Activated CD8-positive, alpha-beta memory T cell treated with anti-CD3 and anti-CD28 coated beads, Interleukin-2, amount 50 U/mL, for 24 hours (primary cell): ENCODE results near the gene PID1.

ENCODE experiments used
- DNase-seq: peaks from one replicate; pipeline ENCODE4 v3.0.0-alpha.2; 2020; ENCODE audit errors: extremely low read depth

The PID1 gene

GRCh38 chr2:229022652-229023051 is 248.4 kb downstream of the PID1 start:
- DNase-seq = no peak

GRCh38 chr2:229022071-229022470 is 249.0 kb downstream of the PID1 start:
- no peak for DNase-seq

- DNase-seq = no peak
Measured at GRCh38 chr2:229009816-229010215, 261.3 kb downstream of the PID1 start.

GRCh38 chr2:229003256-229003655 is 267.8 kb downstream of the PID1 start:
- no peak for DNase-seq

GRCh38 chr2:229001196-229001595 is 269.9 kb downstream of the PID1 start:
- DNase-seq = no peak

- no peak for DNase-seq
Measured at GRCh38 chr2:228999326-228999725, 271.8 kb downstream of the PID1 start.

GRCh38 chr2:228988786-228989185 is 282.3 kb downstream of the PID1 start:
- no peak for DNase-seq

GRCh38 chr2:228987441-228988155 is 283.5 kb downstream of the PID1 start:
- DNase-seq = no peak

- no peak for DNase-seq
Measured at GRCh38 chr2:228986961-228987360, 284.1 kb downstream of the PID1 start.

- no peak for DNase-seq
Measured at GRCh38 chr2:228983700-228984099, 287.4 kb downstream of the PID1 start.

- no peak for DNase-seq
Measured at GRCh38 chr2:228974169-228974568, 296.9 kb downstream of the PID1 start.
